Measurements from ENCODE around the gene PATJ.
"Not testable (repeated sequence)": the region's sequence is repeated elsewhere in the genome, so short reads cannot be mapped to it uniquely, and the experiment has no call there.

Gene PATJ

GRCh38 chr1:62176597-62177312 lies 434.5 kb downstream of the PATJ start:
- no peak for DNase-seq (ENCODE audit: low read depth in 2 of 2)

DNA sequence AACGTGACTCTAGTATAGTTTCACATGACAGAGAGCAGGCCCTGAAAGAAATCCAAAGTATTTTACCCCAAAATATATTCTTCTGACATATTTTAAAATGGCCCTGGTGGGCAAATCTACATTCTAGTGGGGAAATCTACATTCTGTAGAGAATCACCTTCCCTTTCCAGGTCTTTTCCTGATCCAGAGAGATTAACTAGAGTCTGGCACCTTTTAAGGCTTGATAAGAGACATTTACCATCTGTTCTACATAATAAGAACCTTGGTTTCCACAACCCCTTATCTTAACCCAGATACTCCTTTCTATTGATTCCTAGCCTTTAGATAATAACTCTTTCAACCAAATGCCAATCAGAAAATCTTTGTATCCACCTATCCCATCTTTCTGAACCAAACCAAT lies 435.3 kb downstream of the PATJ start:
- no peak for DNase-seq (ENCODE audit: low read depth in 2 of 2)

GRCh38 chr1:62178372-62178771 lies 436.1 kb downstream of the PATJ start:
- DNase-seq (ENCODE audit: low read depth in 2 of 2), result no peak

DNA sequence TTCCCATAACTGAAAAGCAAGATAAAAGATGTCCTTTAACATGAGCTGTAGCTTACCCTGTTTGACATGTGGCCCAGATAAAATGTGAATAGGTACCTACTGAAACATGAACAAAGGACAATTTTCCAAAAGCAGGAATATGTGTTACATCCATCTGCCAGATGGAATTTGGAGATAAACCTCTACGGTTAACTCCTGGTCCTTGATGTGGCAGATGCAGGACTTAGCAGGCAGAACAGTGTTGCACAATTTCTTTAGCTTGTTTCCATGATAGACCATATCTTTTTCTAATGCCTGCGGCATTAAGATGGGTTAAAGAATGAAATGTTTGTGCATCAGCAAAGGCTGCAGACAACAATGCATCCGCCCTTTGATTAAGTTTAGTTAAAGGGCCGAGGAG lies 437.8 kb downstream of the PATJ start:
- DNase-seq (ENCODE audit: low read depth in 2 of 2), result not testable (repeated sequence)

DNA sequence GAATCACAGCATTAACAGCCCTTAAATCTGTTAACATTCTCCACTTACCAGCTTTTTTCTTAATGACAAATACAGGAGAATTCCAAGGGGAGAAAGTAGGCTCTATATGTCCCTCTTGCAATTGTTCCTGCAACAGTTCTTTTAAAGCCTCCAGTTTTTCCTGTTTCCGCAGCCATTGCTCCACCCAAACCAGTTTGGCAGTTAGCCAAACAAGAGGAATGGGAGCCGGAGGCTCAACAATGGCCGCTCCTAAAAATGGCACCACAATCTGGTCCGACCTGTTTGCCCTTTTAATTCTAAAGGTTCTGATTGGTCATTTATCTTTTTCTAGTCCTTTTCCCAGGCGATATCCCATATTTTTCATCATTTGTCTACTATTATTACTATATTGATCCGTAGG lies 438.4 kb downstream of the PATJ start:
- no peak for DNase-seq (ENCODE audit: low read depth in 2 of 2)

- DNase-seq (ENCODE audit: low read depth in 2 of 2), result no peak
Measured at GRCh38 chr1:62181532-62181931, 439.3 kb downstream of the PATJ start.

- DNase-seq (ENCODE audit: low read depth in 2 of 2), result not testable (repeated sequence)
Measured at GRCh38 chr1:62182157-62182556, 439.9 kb downstream of the PATJ start.

- DNase-seq (ENCODE audit: low read depth in 2 of 2), result not testable (repeated sequence)
Measured at GRCh38 chr1:62183164-62184020, 441.1 kb downstream of the PATJ start.

- no peak for DNase-seq (ENCODE audit: low read depth in 2 of 2)
Measured at GRCh38 chr1:62184336-62184735, 442.1 kb downstream of the PATJ start.

- DNase-seq (ENCODE audit: low read depth in 2 of 2), result not testable (repeated sequence)
Measured at GRCh38 chr1:62185233-62185632, 443.0 kb downstream of the PATJ start.

DNA sequence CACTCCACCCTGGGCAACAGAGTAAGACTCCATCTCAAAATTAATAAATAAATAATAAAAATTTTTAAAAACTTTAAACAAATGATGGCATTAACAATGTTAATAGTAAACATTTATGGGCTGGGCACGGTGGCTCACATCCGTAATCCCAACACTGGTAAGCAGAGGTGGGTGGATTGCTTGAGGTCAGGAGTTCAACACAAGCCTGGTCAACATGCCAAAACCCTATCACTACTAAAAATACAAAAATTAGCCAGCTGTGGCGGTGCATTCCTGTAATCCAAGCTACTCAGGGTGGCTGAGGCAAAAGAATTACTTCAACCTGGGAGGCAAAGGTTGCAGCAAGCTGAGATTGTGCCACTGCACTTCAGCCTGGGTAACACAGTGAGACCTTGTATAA lies 443.4 kb downstream of the PATJ start:
- DNase-seq (ENCODE audit: low read depth in 2 of 2), result no peak

- no peak for DNase-seq (ENCODE audit: low read depth in 2 of 2)
Measured at GRCh38 chr1:62187548-62187947, 445.3 kb downstream of the PATJ start.

GRCh38 chr1:62188111-62188510 lies 445.8 kb downstream of the PATJ start:
- DNase-seq (ENCODE audit: low read depth in 2 of 2), result no peak

DNA sequence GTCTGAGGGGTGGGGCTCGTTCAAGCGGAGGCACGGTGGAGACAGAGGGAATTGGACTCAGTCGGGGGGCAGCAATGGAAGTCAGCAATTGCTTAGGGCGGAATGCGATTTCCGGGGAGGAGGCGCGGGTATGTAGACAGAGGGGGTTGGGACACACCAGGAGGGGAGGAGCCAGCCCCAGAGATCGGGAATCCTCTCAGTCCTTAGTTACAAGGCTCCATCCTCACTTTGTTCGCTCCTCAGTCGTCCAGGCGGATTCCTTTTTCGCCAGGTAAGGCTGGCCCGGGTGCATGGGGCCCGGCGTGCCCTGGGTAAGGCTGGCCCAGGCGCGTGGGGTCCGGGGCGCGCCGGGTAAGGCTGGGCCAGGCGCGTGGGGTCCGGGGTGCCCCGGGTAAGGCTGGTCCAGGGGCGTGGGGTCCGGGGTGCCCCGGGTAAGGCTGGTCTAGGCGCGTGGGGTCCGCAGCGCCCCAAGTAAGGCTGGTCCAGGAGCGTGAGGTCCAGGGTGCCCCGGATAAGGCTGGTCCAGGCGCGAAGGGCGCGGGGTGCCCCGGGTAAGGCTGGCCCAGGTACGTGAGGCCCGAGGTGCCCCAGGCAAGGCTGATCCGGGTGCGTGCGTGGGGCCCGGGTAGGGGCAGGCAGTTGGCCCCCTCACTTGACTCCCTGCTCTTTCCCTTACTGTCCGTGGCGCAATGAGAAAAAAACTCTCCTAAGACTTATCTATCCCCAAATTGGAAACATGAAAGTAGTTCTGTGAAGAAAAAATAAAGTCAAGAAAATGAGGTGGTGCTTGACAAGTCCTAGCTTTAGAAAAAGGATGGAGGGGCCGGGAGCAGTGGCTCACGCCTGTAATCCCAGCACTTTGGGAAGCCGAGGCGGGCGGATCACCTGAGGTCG lies 452.6 kb downstream of the PATJ start, which contains the start of gene L1TD1:
L1TD1 (plus strand) TSS at position 199 of the 894 bp plus-strand sequence. CDS start 11,780 bp downstream, outside the sequence.
- DNase-seq (ENCODE audit: low read depth in 2 of 2), result no peak

DNA sequence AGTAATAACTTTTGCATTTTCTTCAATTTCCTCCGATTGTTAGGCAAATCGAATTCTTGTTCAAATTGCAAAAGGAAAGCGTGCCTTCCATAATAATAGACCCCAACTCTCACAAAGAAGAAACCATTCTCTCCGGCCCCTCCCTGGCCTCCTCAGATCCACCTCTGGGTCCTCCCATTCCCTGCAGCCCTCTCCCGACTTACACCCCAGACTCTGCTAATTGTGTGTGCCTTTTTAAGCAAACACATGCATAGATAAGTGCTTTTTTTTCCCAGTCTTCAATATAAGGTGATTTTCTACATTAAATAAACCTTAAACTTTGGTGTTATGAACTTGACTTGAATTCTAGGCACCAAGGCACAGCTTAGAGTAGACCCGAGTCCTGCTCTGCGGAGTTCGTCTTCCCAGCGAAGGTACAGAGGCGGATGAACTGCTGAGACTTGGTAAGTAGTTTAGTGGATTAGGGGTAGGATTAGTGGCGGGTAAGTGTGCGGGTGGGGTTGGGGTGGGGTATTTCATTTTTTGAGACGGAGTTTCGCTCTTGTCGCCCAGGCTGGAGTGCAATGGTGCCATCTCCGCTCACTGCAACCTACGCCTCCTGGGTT lies 453.9 kb downstream of the PATJ start:
- no peak for DNase-seq (ENCODE audit: low read depth in 2 of 2)

- no peak for DNase-seq (ENCODE audit: low read depth in 2 of 2)
Measured at GRCh38 chr1:62198069-62198780, 455.9 kb downstream of the PATJ start.

- DNase-seq (ENCODE audit: low read depth in 2 of 2), result no peak
Measured at GRCh38 chr1:62198781-62199125, 456.5 kb downstream of the PATJ start.

DNA sequence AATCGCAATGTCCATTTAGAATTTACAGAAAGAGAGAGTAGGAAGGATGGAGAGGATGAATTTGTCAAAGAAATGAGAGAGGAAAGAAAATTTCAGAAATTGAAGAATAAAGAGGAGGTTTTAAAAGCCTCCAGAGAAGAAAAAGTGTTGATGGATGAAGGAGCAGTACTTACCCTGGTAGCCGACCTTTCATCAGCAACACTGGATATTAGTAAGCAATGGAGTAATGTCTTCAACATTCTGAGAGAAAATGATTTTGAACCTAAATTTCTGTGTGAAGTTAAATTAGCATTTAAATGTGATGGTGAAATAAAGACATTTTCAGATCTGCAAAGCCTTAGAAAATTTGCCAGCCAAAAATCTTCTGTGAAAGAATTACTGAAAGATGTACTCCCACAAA lies 464.9 kb downstream of the PATJ start:
- no peak for DNase-seq (ENCODE audit: low read depth in 2 of 2)

- DNase-seq (ENCODE audit: low read depth in 2 of 2), result no peak
Measured at GRCh38 chr1:62208087-62208486, 465.8 kb downstream of the PATJ start.

DNA sequence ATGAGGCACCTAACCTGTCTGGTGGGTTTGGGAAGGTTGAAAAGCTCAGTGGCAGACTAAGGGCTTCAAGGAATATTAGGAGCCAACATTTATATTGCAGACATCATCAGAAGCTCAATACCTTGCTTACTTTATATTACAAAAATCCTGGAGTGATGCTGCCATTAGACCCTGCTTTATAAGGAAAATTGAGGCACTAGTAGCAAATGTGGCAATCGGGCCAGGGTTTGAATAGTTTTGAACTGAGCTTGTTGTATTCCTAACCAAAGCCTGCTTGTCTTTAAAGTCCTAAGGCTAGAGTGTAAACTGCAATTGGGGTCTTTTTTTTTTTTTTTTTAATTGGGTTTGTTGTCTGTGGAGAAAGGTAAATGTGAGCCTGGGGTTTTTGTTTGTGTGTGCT lies 466.7 kb downstream of the PATJ start:
- no peak for DNase-seq (ENCODE audit: low read depth in 2 of 2)

Data from stimulated activated CD8-positive, alpha-beta memory T cell treated with anti-CD3 and anti-CD28 coated beads, Interleukin-2, amount 100 ng/mL, for 1 hour (primary cell).